Sigmoid colon (tissue), 7 donors: ENCODE results near the gene PPP1R12A. TPM values are rescaled to one million over a fixed set of nuclear protein-coding genes. Genes with fewer than 3 reads are reported as not detected.

Experiments used
- DNase-seq: peaks from one replicate; pipeline ENCODE4 v3.0.0-alpha.2; 2019
- H3K27ac ChIP-seq, 4 donors: fragments of 200-600 bp; sonication (generic); one replicate each; pipeline ENCODE4 v1.5.1; 2016 to 2019; ENCODE audit warnings: mild to moderate bottlenecking in 1 of 4
- H3K27me3 ChIP-seq, 3 donors: fragments of 200-600 bp; sonication (generic); one replicate each; pipeline ENCODE4 v1.5.1; 2019; ENCODE audit warnings: mild to moderate bottlenecking in 1 of 3
- H3K36me3 ChIP-seq, 4 donors: fragments of 200-600 bp; sonication (generic); one replicate each; pipeline ENCODE4 v1.5.1; 2016 to 2019
- H3K4me1 ChIP-seq, 4 donors: fragments of 200-600 bp; sonication (generic); one replicate each; pipeline ENCODE4 v1.5.1; 2017 to 2019
- H3K4me3 ChIP-seq, 4 donors: fragments of 200-600 bp; sonication (generic); one replicate each; pipeline ENCODE4 v1.5.1; 2017 to 2019; ENCODE audit warnings: mild to moderate bottlenecking in 2 of 4, moderate library complexity in 1 of 4
- H3K9me3 ChIP-seq, 4 donors: fragments of 200-600 bp in 3 of 4; sonication (generic) in 3 of 4; one replicate each; pipeline versions ENCODE4 v1.5.1 to v1.6.1; 2013 to 2019
- CTCF ChIP-seq, 4 experiments: fragments of 450-650 bp in 3 of 4; fragments of 200-600 bp in 1 of 4; IDR thresholded peaks; one replicate each; pipeline ENCODE4 v1.5.1; 2016 to 2019; ENCODE audit warnings: antibody characterized with exemption in 4 of 4, mild to moderate bottlenecking in 3 of 4, moderate library complexity in 2 of 4
- EP300 ChIP-seq, 4 donors: sonication (generic); formaldehyde crosslinking; IDR thresholded peaks; one replicate each; pipeline ENCODE4 v1.6.1; 2017; ENCODE audit warnings: antibody characterized with exemption in 4 of 4
- POLR2A ChIP-seq, 2 donors: fragments of 450-650 bp; IDR thresholded peaks; one replicate each; pipeline ENCODE4 v1.6.1; 2016; ENCODE audit warnings: antibody characterized with exemption in 2 of 2, mild to moderate bottlenecking in 2 of 2, moderate library complexity in 2 of 2
- POLR2AphosphoS5 ChIP-seq, 4 donors: sonication (generic); formaldehyde crosslinking; IDR thresholded peaks; one replicate each; pipeline ENCODE4 v1.6.1; 2017; ENCODE audit warnings: antibody characterized with exemption in 4 of 4
- WGBS, 2 donors: extraction: QIAGEN DNeasy Blood & Tissue Kit; methylation state at CpG; one replicate each; pipeline ENCODE4 v1.1.7; 2013; 5-methylcytosine and 5-hydroxymethylcytosine counted together
- intact Hi-C: fragments of 100-400 bp; cut with DNase I; formaldehyde crosslinking; loops from one replicate; pipeline ENCODE4 v1.15.1; 2023
- polyA plus RNA-seq, 3 donors: library from polyadenylated mRNA; stranded (reverse); fragments of 200-250 nt; gene quantifications; one replicate each; pipeline ENCODE4 v1.2.3, GENCODE V29; 2013
- total RNA-seq, 4 donors: library from RNA; depleted of rRNA; stranded (reverse); fragments of >200 nt; gene quantifications; one replicate each; pipeline ENCODE4 v1.1.0, GENCODE V29; 2016
- donor health status: healthy with polysubstance abuse.
- donor health status: Bipolar disorder and iron deficiency.
- donor health status: healthy.

PPP1R12A gene
- total and polyA plus RNA-seq, 7 donors, result 11.4 to 528 (median 326) TPM

- 98 to 99% methylated on average over 3 of the region's 3 CpGs for WGBS, 2 donors
- H3K27ac ChIP-seq, result no peak overlapping the region
- H3K4me3 ChIP-seq, result no peak overlapping the region
- H3K9me3 ChIP-seq, result no peaks in the 10 kb centered on the region
- H3K4me1 ChIP-seq, result peaks cover 0 to 52% (median 37%) of the 10 kb centered on the region in 4 donors
- TF ChIP-seq EP300 (IDR thresholded peaks at IDR 0.05) (no peak), POLR2A (IDR thresholded peaks at IDR 0.05) (no peak), POLR2AphosphoS5 (IDR thresholded peaks at IDR 0.05) (no peak), CTCF (IDR thresholded peaks at IDR 0.05) (no peak)
- no peak for DNase-seq
- H3K36me3 ChIP-seq, result peaks cover 0 to 24% (median 7%) of the 10 kb centered on the region in 4 donors
- intact Hi-C loops, result no loop called here
- no peaks in the 10 kb centered on the region for H3K27me3 ChIP-seq
Observed at GRCh38 chr12:79838359-79838758, 96.5 kb downstream of the PPP1R12A start.

GRCh38 chr12:79837575-79837974, 97.3 kb downstream of the PPP1R12A start:
- Histone ChIP-seq H3K9me3 (no peaks in the 10 kb centered on the region), H3K27ac (no peak overlapping the region), H3K4me1 (peaks cover 0 to 60% (median 35%) of the 10 kb centered on the region in 4 donors), H3K36me3 (peaks cover 0 to 17% (median 7%) of the 10 kb centered on the region in 4 donors), H3K4me3 (no peak overlapping the region), H3K27me3 (no peaks in the 10 kb centered on the region)
- WGBS, 2 donors, result 91 to 95% methylated on average over 5 of the region's 5 CpGs
- intact Hi-C loops, result no loop called here
- no peak for DNase-seq
- TF ChIP-seq EP300 (IDR thresholded peaks at IDR 0.05) (no peak), POLR2A (IDR thresholded peaks at IDR 0.05) (no peak), POLR2AphosphoS5 (IDR thresholded peaks at IDR 0.05) (no peak), CTCF (IDR thresholded peaks at IDR 0.05) (no peak)

GRCh38 chr12:79835377-79835843, 99.5 kb downstream of the PPP1R12A start:
- intact Hi-C loops, result no loop called here
- no peak for DNase-seq
- Histone ChIP-seq H3K36me3 (peaks cover 0 to 28% (median 7%) of the 10 kb centered on the region in 4 donors), H3K9me3 (no peaks in the 10 kb centered on the region), H3K4me3 (no peak overlapping the region), H3K27me3 (no peaks in the 10 kb centered on the region), H3K4me1 (peaks cover 0 to 63% (median 34%) of the 10 kb centered on the region in 4 donors), H3K27ac (no peak overlapping the region)
- TF ChIP-seq POLR2A (IDR thresholded peaks at IDR 0.05), result no peak
- no peak for TF ChIP-seq CTCF (IDR thresholded peaks at IDR 0.05)
- TF ChIP-seq EP300 (IDR thresholded peaks at IDR 0.05), result no peak
- TF ChIP-seq POLR2AphosphoS5 (IDR thresholded peaks at IDR 0.05), result no peak
- WGBS, 2 donors, result 91 to 95% methylated on average over 2 of the region's 2 CpGs

GRCh38 chr12:79834712-79835376, 100.1 kb downstream of the PPP1R12A start:
- TF ChIP-seq EP300 (IDR thresholded peaks at IDR 0.05) (no peak), POLR2A (IDR thresholded peaks at IDR 0.05) (no peak), POLR2AphosphoS5 (IDR thresholded peaks at IDR 0.05) (no peak), CTCF (IDR thresholded peaks at IDR 0.05) (no peak)
- no peaks in the 10 kb centered on the region for H3K27me3 ChIP-seq
- peaks cover 0 to 28% (median 7%) of the 10 kb centered on the region in 4 donors for H3K36me3 ChIP-seq
- no peak for DNase-seq
- WGBS, 2 donors, result 92% methylated on average over 3 of the region's 3 CpGs
- no peaks in the 10 kb centered on the region for H3K9me3 ChIP-seq
- peaks cover 0 to 64% (median 35%) of the 10 kb centered on the region in 4 donors for H3K4me1 ChIP-seq
- intact Hi-C loops, result no loop called here
- H3K4me3 ChIP-seq, result no peak overlapping the region
- no peak overlapping the region for H3K27ac ChIP-seq
